Measurements from ENCODE around the gene NCR2. TPM values are rescaled to one million over a fixed set of nuclear protein-coding genes. Genes with fewer than 3 reads are reported as not detected.
A peak's percentile ranks its signal among the peaks of the same experiment; 100 is the strongest.
"Not testable (repeated sequence)": the region's sequence is repeated elsewhere in the genome, so short reads cannot be mapped to it uniquely, and the experiment has no call there.

NCR2 gene, protein sequence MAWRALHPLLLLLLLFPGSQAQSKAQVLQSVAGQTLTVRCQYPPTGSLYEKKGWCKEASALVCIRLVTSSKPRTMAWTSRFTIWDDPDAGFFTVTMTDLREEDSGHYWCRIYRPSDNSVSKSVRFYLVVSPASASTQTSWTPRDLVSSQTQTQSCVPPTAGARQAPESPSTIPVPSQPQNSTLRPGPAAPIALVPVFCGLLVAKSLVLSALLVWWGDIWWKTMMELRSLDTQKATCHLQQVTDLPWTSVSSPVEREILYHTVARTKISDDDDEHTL
- not detected for total RNA-seq

DNA sequence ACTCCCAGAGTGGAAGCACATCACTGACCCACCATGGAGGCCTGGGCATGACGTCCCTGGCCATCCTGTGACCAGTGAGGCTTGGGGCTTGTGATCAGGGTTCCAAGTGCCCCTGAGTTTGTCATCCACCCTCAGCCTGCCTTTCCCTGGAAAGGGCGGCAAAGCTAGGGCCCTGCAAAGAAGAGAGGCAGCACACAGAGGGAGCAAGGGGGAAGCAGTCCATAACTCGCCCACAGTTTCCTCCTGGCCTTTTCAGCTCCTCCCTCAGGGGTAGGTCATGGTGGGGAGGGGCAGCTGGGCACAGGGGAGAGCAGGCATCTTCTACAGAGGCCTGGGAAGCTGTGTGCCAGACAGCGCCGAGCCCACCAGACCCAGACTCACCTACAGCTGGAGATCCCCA, at the start of gene NCR2:
NCR2 (plus strand) TSS at position 313 of the 400 bp plus-strand sequence. CDS start 269 bp downstream, outside the sequence.
- DNase-seq (ENCODE audit: low spot score) = no peak

DNA sequence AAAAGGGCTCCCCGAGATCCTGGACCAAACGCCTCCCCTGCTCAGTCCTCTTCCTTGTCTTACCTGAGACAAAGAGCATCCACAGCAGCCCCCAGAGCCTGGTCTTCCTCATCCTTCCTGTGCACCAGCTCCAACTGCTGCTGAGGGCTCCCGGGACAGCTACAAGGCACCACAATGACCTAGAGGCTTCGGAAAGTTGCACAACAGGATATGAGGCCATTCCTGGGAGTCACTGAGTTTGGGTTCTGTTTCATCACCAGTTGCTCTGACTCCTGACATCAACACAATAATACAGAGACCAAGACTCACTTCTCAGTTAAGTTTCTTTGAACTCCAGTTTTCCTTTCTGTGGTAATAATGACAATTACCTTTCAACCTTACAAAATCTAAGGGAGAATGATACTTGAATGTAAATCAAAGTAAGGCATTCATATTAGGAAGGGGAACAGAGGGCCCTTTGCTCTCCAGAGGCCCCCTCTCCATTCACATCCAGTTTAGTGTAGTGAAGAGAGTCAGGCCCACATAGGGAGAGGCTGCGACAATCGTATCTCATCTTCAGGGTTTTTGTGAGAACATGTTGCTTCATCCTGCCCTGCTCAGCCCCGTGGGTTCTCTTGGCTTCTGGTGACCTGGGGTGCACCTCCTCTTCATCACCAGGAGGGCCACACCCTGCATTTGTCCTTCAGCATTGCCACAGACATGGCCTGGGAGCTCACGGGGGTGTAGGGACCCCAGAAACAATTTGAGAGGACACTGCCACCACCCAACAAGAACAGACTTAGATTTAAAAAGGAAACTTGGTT, 48.7 kb upstream of the NCR2 start, which contains the start of gene TREM1:
TREM1 (minus strand) TSS at position 139 of the 803 bp plus-strand sequence; CDS start at position 112, 27 bp downstream.
- peak; percentile 44 for DNase-seq (ENCODE audit: low spot score)

DNA sequence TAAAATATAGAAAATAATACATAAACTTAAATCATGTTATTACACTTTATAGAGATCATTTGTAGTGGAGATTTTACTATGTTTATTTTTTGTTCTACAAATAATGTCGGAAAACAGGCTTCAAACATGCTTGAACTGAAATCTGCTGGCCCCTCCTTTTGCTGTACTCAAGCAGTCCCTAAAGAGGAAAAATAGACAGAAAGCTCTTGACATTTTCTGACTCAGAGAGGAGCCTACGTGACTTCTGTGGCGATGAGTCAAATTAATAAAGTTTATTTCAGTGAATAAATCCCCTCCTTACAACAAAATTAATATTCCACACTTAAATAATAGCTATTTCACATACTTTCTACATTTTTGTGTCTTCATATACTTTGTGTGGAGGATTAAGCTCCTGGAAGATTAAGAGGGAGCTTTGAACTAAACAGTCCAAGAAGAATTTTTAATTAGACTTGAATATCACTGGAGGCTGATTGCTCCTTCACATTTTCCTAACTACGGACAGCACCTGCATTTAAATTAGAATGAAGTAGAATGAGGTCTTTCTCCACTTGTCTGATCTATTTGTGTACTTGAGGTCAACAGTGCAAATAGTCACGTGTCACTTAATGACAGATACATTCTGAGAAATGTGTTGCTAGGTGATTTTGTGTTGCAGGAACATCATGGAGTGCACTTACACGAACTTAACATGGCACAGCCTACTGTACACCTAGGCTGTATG, 47.2 kb upstream of the NCR2 start:
- no peak for DNase-seq (ENCODE audit: low spot score)

DNA sequence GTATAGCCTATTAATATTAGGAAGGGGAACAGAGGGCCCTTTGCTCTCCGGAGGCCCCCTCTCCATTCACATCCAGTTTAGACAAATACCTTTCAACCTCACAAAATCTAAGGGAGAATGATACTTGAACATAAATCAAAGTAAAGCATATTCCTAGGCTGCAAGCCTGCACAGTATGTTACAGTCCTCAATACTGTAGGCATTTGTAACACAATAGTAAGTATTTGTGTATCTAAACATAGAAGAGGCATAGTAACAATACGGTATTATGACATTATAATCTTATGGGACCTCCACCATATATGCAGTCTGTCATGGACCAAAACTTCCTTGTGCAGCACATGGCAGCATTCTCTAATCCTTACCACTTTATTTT, 46.7 kb upstream of the NCR2 start:
- no peak for DNase-seq (ENCODE audit: low spot score)

DNA sequence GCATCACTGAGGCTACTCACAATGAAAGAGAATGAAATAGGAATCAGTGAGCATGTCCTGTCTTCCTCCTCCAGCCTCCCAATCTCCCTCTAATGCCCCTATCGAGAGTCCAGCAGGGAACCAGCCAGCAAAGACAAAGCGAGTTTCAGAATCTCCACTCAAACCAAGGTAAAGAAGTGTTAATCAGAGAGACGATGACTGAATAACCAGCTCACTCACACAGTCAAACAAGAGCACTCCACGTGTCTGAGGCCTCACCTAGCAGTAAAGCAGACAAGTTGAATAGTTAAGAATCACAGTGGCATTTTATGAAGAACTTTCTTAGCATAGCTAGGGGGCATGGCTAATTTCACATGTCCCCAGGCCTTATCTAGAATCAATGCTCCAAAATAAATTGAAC, 45.6 kb upstream of the NCR2 start:
- no peak for DNase-seq (ENCODE audit: low spot score)

DNA sequence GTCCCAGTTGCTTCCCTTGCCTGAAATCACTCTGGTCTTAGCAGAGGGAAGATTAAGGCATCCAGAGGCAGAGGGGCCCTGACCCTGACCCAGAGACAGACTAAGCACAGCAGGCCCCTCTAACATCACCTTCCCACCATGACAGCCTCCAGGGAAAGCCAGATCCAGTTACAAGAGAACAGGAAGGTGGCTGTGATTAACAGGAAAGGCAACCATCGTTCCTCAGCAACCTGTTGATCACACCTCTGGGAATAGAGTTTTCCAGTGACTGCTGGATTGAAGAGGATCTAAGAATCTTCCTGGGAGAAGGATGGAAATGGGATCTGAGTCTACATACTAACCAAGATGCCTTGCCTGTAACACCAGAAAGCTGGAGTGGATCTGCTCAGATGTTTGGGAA, 43.7 kb upstream of the NCR2 start:
- no peak for DNase-seq (ENCODE audit: low spot score)

DNA sequence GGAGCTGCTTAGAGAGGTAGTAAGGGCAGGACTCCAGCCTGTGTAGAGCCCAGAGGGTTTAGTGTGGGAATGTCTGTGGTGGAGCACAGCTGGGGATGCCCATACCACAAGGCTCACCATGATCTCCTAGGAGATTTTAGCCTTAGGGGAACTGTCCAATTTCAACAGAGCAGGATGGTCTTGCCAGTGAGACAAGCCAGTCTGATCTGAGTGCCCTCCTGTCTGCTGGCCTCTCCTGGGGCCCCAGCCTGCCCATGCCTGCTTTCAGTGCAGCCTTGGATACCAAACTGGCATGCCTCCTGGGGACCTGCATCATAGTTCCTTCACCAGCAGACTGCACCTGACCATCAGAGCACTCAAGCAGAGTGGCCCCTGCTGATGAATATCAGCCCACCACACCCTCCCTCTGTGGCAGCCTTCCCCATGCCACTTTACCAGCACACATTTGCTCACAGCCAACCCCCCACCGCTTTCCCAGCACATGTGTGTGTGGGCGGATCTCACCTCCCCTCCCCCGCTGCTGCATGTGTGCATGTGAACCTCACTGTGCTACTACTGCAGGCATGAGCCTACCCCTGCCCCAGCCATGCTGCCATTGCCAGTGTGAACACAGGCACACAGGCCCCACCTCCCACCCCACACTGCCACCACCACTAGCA, 41.1 kb upstream of the NCR2 start:
- no peak for DNase-seq (ENCODE audit: low spot score)

DNA sequence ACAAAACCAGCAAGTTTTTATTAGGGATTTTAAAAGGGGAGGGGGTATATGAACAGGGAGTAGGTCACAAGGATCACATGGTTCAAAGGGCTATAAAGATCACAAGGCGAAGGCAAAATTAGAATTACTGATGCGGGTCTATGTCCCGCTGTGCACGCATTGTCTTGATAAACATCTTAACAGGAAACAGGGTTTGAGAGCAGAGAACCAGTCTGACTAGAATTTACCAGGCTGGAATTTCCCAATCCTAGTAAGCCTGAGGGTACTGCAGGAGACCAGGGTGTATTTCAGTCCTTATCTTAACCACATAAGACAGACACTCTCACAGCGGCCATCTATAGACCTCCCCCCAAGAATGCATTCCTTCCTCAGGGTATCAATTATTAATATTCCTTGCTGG, 38.2 kb upstream of the NCR2 start:
- not testable (repeated sequence) for DNase-seq (ENCODE audit: low spot score)

DNA sequence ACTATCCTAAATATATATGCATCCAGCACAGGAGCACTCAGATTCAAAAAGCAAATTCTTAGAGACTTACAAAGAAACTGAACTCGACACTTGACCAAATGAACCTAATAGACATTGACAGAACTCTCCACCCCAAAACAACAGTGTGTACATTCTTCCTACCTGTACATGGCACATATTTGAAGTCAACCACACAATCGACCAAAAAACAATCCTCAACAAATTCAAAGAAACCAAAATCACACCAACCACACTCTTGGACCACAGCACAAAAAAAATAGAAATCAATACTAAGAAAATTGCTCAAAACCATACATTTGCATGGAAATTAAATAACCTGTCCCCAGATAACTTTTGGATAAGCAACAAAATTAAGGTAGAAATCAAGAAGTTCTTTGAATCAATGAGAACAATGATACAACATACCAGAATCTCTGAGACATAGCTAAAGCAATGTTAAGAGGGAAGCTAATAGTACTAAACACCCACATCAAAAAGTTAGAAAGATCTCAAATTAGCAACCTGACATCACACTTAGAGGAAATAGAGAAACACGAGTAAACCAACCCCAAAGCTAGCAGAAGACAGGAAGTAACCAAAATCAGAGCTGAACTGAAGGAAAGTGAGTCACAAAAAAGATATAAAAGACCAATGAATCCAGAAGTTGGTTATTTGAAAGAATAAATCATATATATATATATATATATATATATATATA, 36.5 kb upstream of the NCR2 start:
- no peak for DNase-seq (ENCODE audit: low spot score)

DNA sequence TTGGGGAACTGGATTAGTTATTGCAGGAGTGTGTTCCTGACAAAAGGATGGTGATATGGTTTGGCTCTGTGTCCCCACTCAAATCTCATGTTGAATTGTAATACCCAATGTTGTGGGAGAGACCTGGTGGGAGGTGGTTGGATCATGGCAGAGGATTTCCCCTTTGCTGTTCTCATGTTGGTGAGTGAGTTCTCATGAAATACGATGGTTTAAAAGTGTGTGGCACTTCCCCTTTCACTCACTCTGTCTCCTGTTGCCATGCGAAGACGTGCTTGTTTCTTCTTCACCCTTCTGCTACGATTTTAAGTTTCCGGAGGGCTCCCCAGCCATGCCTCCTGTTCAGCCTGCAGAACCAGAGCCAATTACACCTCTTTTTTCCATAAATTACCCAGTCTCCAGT, 32.8 kb upstream of the NCR2 start:
- DNase-seq (ENCODE audit: low spot score) = no peak

DNA sequence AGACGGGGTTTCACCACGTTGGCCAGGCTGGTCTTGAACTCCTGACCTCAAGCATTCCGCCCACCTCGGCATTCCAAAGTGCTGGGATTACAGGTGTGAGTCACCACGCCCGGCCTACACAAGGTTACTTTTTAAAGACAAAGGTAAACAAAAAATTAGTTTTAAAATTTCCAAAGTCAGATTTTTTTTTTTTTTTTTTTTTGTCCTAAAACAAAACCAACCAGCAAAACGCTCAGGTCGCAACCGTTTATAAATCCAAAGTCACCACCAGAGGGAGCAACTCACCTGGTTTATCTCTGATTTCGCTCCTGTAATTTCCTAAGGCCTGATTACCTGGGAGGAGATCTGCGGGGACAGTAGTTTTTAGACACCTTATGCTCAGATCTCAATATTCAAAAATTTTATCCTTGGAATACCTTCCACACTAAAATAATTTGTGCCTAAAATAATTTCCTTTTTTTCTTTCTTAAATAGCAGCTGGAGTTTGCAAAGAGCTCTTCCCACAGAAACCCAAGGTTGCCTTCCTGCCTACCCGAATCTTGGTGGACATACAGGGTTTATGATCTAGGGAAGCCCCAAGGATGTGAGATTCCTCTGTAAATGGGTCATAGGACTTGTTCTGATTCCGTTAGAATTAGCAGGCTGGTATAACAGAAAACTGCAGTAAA, 29.1 kb upstream of the NCR2 start:
- DNase-seq (ENCODE audit: low spot score) = peak; percentile 40

DNA sequence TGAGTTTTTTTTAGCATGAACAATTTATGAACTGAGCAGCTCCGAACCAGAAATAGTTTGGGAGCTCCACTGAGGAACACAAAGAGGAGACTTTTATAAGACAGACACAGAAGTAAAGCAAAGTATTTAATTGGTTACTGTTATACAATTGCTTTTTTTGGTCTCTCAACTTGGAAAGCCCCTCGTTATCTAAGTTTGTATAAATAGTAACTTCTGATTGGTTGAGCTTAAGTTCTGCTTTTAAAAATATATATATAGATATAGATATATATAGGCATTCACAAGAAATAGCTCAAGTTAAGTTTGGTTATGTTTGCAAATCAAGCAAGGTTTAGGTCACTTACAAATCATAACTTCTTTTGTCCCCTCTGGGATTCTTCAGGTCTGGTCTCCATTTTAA, 20.2 kb upstream of the NCR2 start:
- no peak for DNase-seq (ENCODE audit: low spot score)

DNA sequence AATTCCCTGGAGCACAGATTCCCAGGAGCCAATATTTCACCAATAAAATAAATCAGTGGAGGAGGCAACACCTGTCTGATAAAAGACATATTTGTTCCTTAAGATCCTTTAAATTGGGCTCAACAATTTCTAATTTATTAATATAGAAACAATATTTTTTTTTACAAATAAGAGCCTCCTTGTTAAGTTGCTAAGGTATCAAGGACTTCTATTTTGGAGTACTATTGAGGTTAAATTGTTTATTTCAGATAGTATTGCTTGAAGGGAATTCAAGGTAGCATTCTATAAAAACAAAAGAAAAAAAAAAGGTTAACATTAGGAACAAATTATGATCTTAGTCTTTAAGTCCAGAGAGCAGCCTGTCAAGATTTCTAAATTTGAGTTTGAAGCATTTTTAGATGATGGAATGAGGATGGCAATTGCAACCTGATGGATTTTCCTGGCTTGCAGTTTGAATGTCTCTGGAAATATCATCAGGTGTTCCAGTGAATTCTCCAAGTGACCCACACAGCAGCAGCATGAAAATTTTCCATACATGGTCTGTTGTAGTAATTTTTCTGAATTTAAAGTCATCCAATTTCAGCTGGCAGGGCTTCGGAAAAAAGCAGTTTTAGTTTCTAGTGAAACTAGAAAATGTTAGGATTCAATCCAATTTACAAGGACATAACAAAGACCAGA, 19.3 kb upstream of the NCR2 start:
- DNase-seq (ENCODE audit: low spot score) = no peak

DNA sequence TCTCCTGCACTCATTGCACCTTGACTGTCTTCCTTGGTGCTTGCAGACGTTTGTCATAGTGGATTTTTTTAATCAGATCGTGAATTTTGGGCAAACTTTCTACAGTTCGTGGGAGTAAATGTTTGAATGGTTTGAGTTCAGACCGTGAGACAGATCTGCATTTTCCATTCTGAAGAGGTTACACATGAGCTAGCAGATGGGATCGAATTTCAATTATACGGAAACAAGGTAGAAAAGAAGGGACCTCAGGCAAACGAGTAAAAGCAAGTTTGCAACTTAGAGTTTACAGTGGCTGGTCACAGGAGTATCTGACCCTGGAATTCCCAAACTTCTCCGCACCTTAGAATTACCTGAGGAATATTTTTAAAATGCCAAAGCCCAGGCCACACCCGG, 17.2 kb upstream of the NCR2 start:
- no peak for DNase-seq (ENCODE audit: low spot score)

DNA sequence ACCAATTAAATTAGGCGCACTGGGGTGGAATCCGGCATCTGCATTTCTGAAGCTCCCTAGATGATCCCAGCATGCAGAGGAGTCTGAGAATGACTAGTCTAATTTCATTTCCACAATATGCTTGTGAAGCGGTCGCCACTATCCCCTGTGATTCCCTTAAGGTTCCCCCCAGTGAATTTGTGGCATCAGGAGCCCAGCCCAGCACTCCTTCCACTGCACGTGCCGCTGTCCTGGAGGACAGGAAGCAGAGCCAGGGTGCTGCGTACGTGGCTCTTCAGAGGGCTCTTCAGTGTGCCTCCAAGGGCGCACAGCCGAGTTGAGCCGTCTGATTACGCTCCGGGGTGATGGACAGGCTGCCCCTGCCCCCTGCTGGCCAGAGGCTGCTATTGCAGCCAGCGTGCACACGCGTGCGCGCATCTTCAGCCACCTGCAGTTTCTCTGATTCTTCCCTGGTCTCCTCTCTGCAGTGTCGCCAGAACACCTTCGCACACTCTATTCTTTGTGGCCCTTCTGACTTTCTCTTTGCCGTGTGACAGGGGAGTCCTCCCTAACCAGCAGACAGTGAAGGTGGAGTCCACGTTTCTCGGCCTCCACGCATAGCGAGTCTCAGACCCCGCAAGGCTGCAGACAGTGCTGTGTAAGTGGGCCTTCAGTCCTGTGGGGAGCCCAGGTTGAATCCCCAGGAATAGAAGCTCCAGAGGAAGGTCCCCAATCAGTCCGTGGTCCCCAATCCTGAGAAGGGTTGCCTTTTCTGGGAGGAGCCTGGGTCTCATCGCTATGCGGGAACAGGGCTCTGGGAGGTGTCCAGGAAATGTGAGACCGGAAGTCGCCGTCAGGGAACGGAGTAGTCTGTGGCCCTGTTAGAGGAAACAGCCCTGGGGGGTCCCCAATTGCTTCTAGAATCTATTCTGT, 16.5 kb upstream of the NCR2 start:
- peak; percentile 71 for DNase-seq (ENCODE audit: low spot score)

DNA sequence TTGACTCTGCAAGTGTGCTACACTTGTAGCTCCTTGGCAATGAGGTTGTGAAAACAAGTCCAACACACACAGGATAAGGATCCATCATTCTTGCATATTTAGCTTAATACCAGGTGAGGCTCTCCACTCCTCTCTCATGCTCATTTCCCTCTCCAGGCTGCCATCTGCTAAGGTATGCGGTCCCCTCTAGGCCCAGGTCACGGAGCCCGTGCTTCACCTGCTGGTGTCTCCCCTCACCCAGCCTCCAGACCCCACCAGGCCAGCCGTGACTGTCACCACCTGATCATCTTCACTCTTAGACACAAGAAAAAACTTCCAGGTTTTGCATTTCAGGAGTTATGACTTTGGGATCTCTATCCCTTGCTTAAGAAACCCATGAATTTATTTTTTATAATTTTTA, 14.2 kb upstream of the NCR2 start:
- DNase-seq (ENCODE audit: low spot score) = no peak

DNA sequence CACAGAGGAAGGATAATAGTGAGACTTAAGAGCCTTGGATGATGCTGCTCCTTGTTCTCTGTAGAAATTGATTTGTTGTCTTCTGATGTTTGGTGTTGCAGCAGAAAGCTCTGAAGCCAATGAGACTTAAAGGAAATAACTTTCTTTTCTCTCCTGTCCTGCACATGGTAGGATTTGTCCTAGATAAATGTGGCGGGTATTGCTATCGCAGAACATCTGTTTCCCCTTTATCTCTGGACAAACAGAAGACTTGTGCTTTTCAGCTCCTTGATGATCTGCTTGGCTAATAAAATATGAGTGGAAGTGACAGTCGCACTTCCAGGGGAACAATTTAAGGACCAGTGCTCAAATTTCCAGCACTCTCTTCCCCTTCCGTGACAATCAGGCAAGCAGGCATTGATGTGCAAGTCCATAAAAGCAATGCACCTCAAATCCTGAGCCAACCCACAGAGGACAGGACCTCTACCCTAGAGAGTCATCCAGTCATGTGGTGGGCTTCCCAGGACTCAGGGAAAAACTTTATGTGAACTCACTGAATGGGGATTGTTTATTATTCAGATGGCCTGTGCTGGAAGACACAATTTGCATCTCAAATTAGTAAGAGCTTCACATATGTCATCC, 9.9 kb upstream of the NCR2 start:
- no peak for DNase-seq (ENCODE audit: low spot score)

DNA sequence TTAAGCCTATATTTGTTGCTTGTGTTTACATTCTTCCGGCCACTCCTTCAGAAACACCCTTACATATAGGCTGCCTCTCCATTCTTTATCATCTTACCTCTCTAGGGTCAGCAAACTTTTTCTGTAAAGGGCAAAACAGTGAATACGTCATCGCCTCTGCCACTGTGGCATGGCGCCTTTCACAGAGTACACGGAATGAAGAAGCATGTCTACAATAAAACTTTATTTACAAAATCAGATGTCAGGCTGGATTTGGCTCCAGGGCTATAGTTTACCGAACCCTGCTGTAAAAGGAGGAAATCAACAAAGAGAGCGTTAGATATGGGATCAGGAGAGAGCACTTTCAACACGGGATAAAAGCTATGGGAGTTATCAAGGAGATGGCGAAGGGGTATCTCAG, 9.3 kb upstream of the NCR2 start:
- no peak for DNase-seq (ENCODE audit: low spot score)

DNA sequence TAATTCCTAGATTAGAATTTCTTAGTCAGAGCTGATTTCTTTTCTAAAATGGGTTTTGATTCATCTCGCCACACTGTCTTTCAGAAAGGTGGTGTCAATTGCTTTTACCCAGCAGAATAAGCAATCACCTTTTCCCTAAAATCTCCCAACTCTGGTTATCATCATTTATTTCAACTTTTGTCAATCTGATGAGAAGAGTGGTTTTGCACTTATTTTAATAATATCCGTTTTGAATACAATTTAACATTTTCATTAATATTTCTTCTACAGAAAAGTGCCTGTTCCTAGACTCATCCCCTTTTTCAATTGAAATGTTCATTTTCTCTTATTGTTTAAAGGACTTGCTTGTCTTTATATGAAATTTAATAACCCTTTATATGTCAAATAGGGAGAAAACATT, 8.2 kb upstream of the NCR2 start:
- no peak for DNase-seq (ENCODE audit: low spot score)
